Testis (tissue), 2 donors: ENCODE results near the gene C4orf51.

Experiments
- POLR2A ChIP-seq: fragments of 450-650 bp; IDR thresholded peaks from one replicate; pipeline ENCODE4 v1.6.1; 2017; ENCODE audit warnings: antibody characterized with exemption, mild to moderate bottlenecking, moderate library complexity
- TF ChIP-seq, protein P1 (sequence below), 3 experiments: fragments of 450-650 bp in 2 of 3; fragments of 200-600 bp in 1 of 3; sonication (generic) in 1 of 3; IDR thresholded peaks; one replicate each; pipeline ENCODE4 v1.5.1; 2016 to 2019; ENCODE audit warnings: antibody characterized with exemption in 3 of 3, mild to moderate bottlenecking in 2 of 3, moderate library complexity in 1 of 3

DNA sequence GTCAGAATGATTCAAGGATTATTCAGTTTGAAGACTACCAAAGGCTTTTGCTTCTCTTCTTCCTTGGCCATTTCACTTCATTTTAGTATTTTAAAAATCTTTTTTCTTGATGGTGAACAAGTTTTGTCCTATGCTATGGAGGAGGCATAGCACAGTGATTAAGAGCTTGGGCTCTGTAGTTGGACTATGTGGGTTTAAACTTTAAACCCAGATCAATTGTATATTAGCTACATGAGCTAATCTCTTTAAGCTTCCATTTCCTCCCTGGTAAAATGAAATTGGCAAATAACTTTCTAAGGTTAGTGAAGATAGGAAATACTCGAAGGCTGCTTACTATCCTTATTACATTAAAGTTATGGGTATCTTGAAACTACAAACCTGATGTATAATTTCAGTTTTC is 23.8 kb upstream of the C4orf51 start:
- TF ChIP-seq, protein P1, sequence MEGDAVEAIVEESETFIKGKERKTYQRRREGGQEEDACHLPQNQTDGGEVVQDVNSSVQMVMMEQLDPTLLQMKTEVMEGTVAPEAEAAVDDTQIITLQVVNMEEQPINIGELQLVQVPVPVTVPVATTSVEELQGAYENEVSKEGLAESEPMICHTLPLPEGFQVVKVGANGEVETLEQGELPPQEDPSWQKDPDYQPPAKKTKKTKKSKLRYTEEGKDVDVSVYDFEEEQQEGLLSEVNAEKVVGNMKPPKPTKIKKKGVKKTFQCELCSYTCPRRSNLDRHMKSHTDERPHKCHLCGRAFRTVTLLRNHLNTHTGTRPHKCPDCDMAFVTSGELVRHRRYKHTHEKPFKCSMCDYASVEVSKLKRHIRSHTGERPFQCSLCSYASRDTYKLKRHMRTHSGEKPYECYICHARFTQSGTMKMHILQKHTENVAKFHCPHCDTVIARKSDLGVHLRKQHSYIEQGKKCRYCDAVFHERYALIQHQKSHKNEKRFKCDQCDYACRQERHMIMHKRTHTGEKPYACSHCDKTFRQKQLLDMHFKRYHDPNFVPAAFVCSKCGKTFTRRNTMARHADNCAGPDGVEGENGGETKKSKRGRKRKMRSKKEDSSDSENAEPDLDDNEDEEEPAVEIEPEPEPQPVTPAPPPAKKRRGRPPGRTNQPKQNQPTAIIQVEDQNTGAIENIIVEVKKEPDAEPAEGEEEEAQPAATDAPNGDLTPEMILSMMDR (IDR thresholded peaks at IDR 0.05) = no peak
- TF ChIP-seq POLR2A = no peak
